IMR-90 (cell line): Measurements from ENCODE around the gene FAM193A.

Experiments
- CTCF ChIP-seq: conservative IDR thresholded peaks from 2 replicates; pipeline ENCODE4 v1.5.1; 2012; ENCODE audit warnings: mild to moderate bottlenecking, low read depth, low read length, improper control_type of control experiment
- FOS ChIP-seq: fragments of 150-350 bp; IDR thresholded peaks from 2 replicates; pipeline ENCODE4 v1.6.1; 2016; ENCODE audit warnings: low read depth, low read length

GRCh38 chr4:2579910-2580309 lies 43.5 kb downstream of the FAM193A start:
- TF ChIP-seq CTCF (no peak), FOS (no peak)
